HepG2 (cell line): ENCODE measurements around the gene PCSK2. TPM values are rescaled to one million over a fixed set of nuclear protein-coding genes. Genes with fewer than 3 reads are reported as not detected.

Experiments
- ATAC-seq: fragments of 200-7000 bp; cut with Tn5 transposase; 3 replicates; pipeline ENCODE4 v1.9.1; 2020; ENCODE audit warnings: mild to moderate bottlenecking, moderate library complexity
- BruUV-seq: library from RNA; stranded (reverse); fragments of 400-500 nt; replicated peaks from 2 replicates; lab custom pipeline; 2021; lab: Mats Ljungman, UMichigan
- CTCF ChIA-PET: fragments of 300-600 bp; formaldehyde crosslinking; extraction: SDS; loops from one replicate; lab custom pipeline; 2021; ENCODE audit warnings: low total read pairs, inconsistent platforms, low intra/inter-chr PET ratio; lab: Yijun Ruan, JAX
- POLR2A ChIA-PET: fragments of 350-600 bp; sonication (Branson Sonifier 250); formaldehyde crosslinking; loops from one replicate; lab custom pipeline; 2020; ENCODE audit warnings: antibody characterized with exemption, inconsistent platforms; lab: Yijun Ruan, JAX
- DNase-seq: peaks from one replicate; pipeline ENCODE4 v3.0.0-alpha.2; 2015; ENCODE audit warnings: low spot score
- FAIRE-seq: peaks from 3 replicates; lab custom pipeline; 2011; peaks lifted over from hg19 to GRCh38; lab: Jason Lieb, UNC
- H2AFZ ChIP-seq: one replicate; pipeline ENCODE4 v1.6.1; 2011; ENCODE audit warnings: low read length, inconsistent platforms
- H3K27ac ChIP-seq: fragments of 300-600 bp; 3 replicates; pipeline ENCODE4 v1.8.0; 2011; ENCODE audit warnings: mixed run types, mild to moderate bottlenecking, mixed read lengths, low read length, inconsistent platforms; ENCODE audit not compliant: insufficient read depth; ENCODE audit errors: extremely low read length
- H3K27me3 ChIP-seq, 2 experiments: fragments of 200-600 bp in 1 of 2; 2 replicates in 1 of 2; 3 replicates in 1 of 2; pipeline versions ENCODE4 v1.6.0 to v1.8.0; 2011; ENCODE audit warnings: low read length in 2 of 2, mild to moderate bottlenecking in 2 of 2, moderate library complexity in 2 of 2, inconsistent platforms in 1 of 2; ENCODE audit not compliant: insufficient read depth in 2 of 2, control insufficient read depth in 1 of 2
- H3K36me3 ChIP-seq, 2 experiments: fragments of 200-600 bp in 1 of 2; replicated peaks in 1 of 2; 2 replicates in 1 of 2; 3 replicates in 1 of 2; pipeline versions ENCODE4 v1.5.1 to v1.8.0; 2011; ENCODE audit warnings: low read length in 2 of 2, inconsistent platforms in 1 of 2; ENCODE audit not compliant: insufficient read depth in 2 of 2, control insufficient read depth in 1 of 2
- H3K4me1 ChIP-seq: 2 replicates; pipeline ENCODE4 v1.5.1; 2012; ENCODE audit warnings: low read length, inconsistent platforms; ENCODE audit not compliant: insufficient read depth
- H3K4me2 ChIP-seq: 2 replicates; pipeline ENCODE4 v1.6.0; 2011; ENCODE audit warnings: low read depth, low read length, inconsistent platforms
- H3K4me3 ChIP-seq, 3 experiments: fragments of 200-600 bp in 1 of 3; sonication (generic), shearing (Covaris generic) in 1 of 3; replicated peaks in 1 of 3; 2 replicates each; pipeline ENCODE4 v1.5.1; 2011 to 2016; ENCODE audit warnings: low read length in 3 of 3, inconsistent platforms in 2 of 3, low read depth in 2 of 3, mild to moderate bottlenecking in 2 of 3, control low read depth in 1 of 3, mixed read lengths in 1 of 3; ENCODE audit not compliant: insufficient read depth in 1 of 3
- H3K79me2 ChIP-seq: one replicate; pipeline ENCODE4 v1.6.1; 2011; ENCODE audit warnings: low read length, inconsistent platforms; ENCODE audit not compliant: insufficient read depth
- H3K9ac ChIP-seq: 2 replicates; pipeline ENCODE4 v1.6.0; 2011; ENCODE audit warnings: mild to moderate bottlenecking, low read depth, low read length, inconsistent platforms; ENCODE audit not compliant: insufficient read depth
- H3K9me3 ChIP-seq: 2 replicates; pipeline ENCODE4 v1.5.1; 2012; ENCODE audit warnings: mild to moderate bottlenecking, low read length
- H4K20me1 ChIP-seq: 2 replicates; pipeline ENCODE4 v1.6.0; 2011; ENCODE audit warnings: inconsistent platforms, mild to moderate bottlenecking, low read length, moderate library complexity; ENCODE audit not compliant: insufficient read depth
- CBX5 ChIP-seq: sonication (generic); formaldehyde crosslinking; IDR thresholded peaks from 2 replicates; pipeline ENCODE4 v1.4.0; 2020; ENCODE audit warnings: missing genetic modification reagents, borderline replicate concordance
- CCDC6 ChIP-seq: sonication (generic); formaldehyde crosslinking; IDR thresholded peaks from 2 replicates; pipeline ENCODE4 v1.8.1; 2022; ENCODE audit warnings: mild to moderate bottlenecking, missing genetic modification reagents, moderate library complexity
- HNRNPLL ChIP-seq: fragments of 200-400 bp; formaldehyde crosslinking; IDR thresholded peaks from 2 replicates; pipeline ENCODE4 v1.6.1; 2017; ENCODE audit warnings: mild to moderate bottlenecking, low read depth, low read length; ENCODE audit not compliant: poor library complexity, severe bottlenecking
- NFIC ChIP-seq: IDR thresholded peaks from 2 replicates; pipeline ENCODE4 v1.6.1; 2012; ENCODE audit warnings: mild to moderate bottlenecking, low read length, inconsistent platforms
- PTBP1 ChIP-seq: fragments of 200-400 bp; formaldehyde crosslinking; IDR thresholded peaks from 2 replicates; pipeline ENCODE4 v1.6.1; 2018; ENCODE audit warnings: low read length, low read depth; ENCODE audit not compliant: poor library complexity, severe bottlenecking
- SMYD3 ChIP-seq: sonication (generic); formaldehyde crosslinking; IDR thresholded peaks from 2 replicates; pipeline ENCODE4 v1.8.1; 2023; ENCODE audit warnings: mild to moderate bottlenecking, missing genetic modification reagents
- SP2 ChIP-seq: sonication (generic); formaldehyde crosslinking; IDR thresholded peaks from 2 replicates; pipeline ENCODE4 v1.5.1; 2020; ENCODE audit warnings: mild to moderate bottlenecking, missing genetic modification reagents
- ZFP90 ChIP-seq: sonication (generic); formaldehyde crosslinking; IDR thresholded peaks from 2 replicates; pipeline ENCODE4 v1.8.0; 2022; ENCODE audit warnings: missing genetic modification reagents, mild to moderate bottlenecking, inconsistent platforms, borderline replicate concordance
- ZNF44 ChIP-seq: sonication (generic); formaldehyde crosslinking; IDR thresholded peaks from 2 replicates; pipeline ENCODE4 v1.5.1; 2020; ENCODE audit warnings: mild to moderate bottlenecking, missing genetic modification reagents
- ZNF580 ChIP-seq: IDR thresholded peaks from 2 replicates; pipeline ENCODE4 v1.6.1; 2016; ENCODE audit warnings: low read depth, borderline replicate concordance
- ZNF841 ChIP-seq: sonication (generic); formaldehyde crosslinking; IDR thresholded peaks from 2 replicates; pipeline ENCODE4 v1.8.1; 2023; ENCODE audit warnings: missing genetic modification reagents, borderline replicate concordance
- WGBS: methylation state at CpG from one replicate; pipeline ENCODE4 v1.1.6; 2017; ENCODE audit warnings: low lambda C conversion rate; 5-methylcytosine and 5-hydroxymethylcytosine counted together
- in situ Hi-C: cut with HindIII; loops from 2 replicates; pipeline ENCODE4 v1.10.0; 2017; ENCODE audit warnings: low pct_unique_long_range_greater_than_20kb; ENCODE audit not compliant: extremely low pct_ligation_motif_present
- intact Hi-C: fragments of 100-400 bp; cut with micrococcal nuclease; formaldehyde crosslinking; loops from one replicate; pipeline ENCODE4 v1.10.0; 2022; ENCODE audit not compliant: unreplicated experiment
- polyA plus RNA-seq, 8 experiments: library from polyadenylated mRNA; depleted of rRNA in 3 of 8; stranded (reverse) in 7 of 8; unstranded in 1 of 8; fragments of >200 nt; fragmentation: Illumina TruSeq in 4 of 8; extraction: Trizol in 4 of 8; gene quantifications; 2 replicates each; pipeline versions ENCODE4 v1.2.1 to v1.2.3, GENCODE V29; 2011 to 2016; ENCODE audit warnings: low read depth in 4 of 8, missing spikeins in 1 of 8, mixed read lengths in 1 of 8; ENCODE audit not compliant: insufficient read depth in 1 of 8
- total RNA-seq, 5 experiments: library from RNA; depleted of rRNA; stranded (reverse); fragments of >200 nt; fragmentation: Illumina TruSeq; extraction: Trizol; gene quantifications; 2 replicates each; pipeline ENCODE4 v1.2.3, GENCODE V29; 2016; ENCODE audit warnings: low read depth in 1 of 5
- TF ChIP-seq, protein P1 (sequence below): sonication (generic); formaldehyde crosslinking; IDR thresholded peaks from 2 replicates; pipeline ENCODE4 v1.4.0; 2020; ENCODE audit warnings: mild to moderate bottlenecking, missing genetic modification reagents

PCSK2 gene
- total and polyA plus RNA-seq, 2 of the 13 experiments (the other 11 are each of a cell fraction or from before 2014, with no cell fraction given): not detected

DNA sequence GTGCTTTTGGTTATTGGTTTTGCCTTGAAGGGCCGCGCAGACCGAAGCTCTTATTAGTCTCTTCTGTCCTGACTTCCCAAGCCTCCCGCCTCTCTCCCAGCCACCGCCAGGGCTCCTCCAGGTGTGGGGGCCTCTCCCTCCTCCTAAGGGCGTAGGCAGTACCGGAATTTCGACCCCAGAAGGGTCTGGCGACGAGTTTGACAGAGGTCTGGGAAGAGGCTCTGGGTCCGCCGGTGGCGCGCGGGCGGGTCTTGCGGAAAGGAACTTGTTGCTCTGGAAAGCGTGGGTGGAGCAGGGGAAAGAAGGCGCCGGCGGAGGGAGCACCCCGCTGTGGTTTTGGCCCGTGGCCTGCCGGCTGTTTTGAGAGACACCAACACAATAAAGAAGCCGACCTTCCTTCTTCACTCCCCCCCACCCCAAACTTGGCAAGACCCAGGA lies 1.8 kb downstream of the PCSK2 start:
- no peak for ATAC-seq
- Histone ChIP-seq H3K9ac (no peak overlapping the region), H3K79me2 (no peaks in the 10 kb centered on the region), H3K36me3 (no peaks in the 10 kb centered on the region), H3K4me1 (no peaks in the 10 kb centered on the region), H3K4me2 (no peak overlapping the region), H4K20me1 (no peaks in the 10 kb centered on the region), H2AFZ (no peak overlapping the region), H3K27ac (no peak overlapping the region), H3K27me3 (peaks cover 5 to 47% of the 10 kb centered on the region in 2 experiments; a peak in 4 of 5 replicates), H3K9me3 (no peaks in the 10 kb centered on the region), H3K4me3 (no peak overlapping the region)
- DNase-seq: no peak
- 13% methylated on average over 25 of the region's 25 CpGs for WGBS
- ChIA-PET CTCF (no interaction called here), POLR2A (no interaction called here)
- no TSS peak for BruUV-seq
- in situ Hi-C loops: no loop called here
- TF ChIP-seq, protein P1, sequence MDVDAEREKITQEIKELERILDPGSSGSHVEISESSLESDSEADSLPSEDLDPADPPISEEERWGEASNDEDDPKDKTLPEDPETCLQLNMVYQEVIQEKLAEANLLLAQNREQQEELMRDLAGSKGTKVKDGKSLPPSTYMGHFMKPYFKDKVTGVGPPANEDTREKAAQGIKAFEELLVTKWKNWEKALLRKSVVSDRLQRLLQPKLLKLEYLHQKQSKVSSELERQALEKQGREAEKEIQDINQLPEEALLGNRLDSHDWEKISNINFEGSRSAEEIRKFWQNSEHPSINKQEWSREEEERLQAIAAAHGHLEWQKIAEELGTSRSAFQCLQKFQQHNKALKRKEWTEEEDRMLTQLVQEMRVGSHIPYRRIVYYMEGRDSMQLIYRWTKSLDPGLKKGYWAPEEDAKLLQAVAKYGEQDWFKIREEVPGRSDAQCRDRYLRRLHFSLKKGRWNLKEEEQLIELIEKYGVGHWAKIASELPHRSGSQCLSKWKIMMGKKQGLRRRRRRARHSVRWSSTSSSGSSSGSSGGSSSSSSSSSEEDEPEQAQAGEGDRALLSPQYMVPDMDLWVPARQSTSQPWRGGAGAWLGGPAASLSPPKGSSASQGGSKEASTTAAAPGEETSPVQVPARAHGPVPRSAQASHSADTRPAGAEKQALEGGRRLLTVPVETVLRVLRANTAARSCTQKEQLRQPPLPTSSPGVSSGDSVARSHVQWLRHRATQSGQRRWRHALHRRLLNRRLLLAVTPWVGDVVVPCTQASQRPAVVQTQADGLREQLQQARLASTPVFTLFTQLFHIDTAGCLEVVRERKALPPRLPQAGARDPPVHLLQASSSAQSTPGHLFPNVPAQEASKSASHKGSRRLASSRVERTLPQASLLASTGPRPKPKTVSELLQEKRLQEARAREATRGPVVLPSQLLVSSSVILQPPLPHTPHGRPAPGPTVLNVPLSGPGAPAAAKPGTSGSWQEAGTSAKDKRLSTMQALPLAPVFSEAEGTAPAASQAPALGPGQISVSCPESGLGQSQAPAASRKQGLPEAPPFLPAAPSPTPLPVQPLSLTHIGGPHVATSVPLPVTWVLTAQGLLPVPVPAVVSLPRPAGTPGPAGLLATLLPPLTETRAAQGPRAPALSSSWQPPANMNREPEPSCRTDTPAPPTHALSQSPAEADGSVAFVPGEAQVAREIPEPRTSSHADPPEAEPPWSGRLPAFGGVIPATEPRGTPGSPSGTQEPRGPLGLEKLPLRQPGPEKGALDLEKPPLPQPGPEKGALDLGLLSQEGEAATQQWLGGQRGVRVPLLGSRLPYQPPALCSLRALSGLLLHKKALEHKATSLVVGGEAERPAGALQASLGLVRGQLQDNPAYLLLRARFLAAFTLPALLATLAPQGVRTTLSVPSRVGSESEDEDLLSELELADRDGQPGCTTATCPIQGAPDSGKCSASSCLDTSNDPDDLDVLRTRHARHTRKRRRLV (CRISPR knock-in tag): no peak
- peak; percentile 48 for TF ChIP-seq HNRNPLL
- intact Hi-C loops: no loop called here
- no peak for FAIRE-seq

DNA sequence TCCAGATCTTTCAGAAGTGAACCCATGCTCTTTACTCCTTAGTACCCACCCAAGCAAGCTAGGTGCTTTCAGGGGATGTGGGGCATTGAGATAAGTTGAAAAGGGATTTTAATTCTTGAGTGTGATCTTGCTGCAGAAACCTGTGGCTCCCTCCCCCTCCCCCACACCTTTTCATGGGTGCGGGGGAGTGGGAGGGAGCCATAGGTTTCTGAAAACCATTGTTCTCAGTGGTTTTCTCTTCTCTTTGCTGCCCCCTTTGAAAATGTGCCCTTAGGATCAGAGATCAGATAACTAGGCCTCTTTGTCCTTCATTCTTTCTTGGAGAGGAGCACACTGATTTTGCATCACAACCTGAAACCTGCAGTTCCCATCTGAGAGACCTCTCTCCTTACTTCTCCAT lies 2.4 kb downstream of the PCSK2 start:
- Histone ChIP-seq H3K36me3 (no peaks in the 10 kb centered on the region), H3K4me1 (no peaks in the 10 kb centered on the region), H3K4me2 (no peak overlapping the region), H4K20me1 (no peaks in the 10 kb centered on the region), H3K27ac (no peak overlapping the region), H3K79me2 (no peaks in the 10 kb centered on the region), H2AFZ (no peak overlapping the region), H3K4me3 (no peak overlapping the region), H3K27me3 (peaks cover 5 to 47% of the 10 kb centered on the region in 2 experiments; a peak in 4 of 5 replicates), H3K9me3 (no peaks in the 10 kb centered on the region), H3K9ac (no peak overlapping the region)
- intact Hi-C loops (no loop called here), in situ Hi-C loops (no loop called here)
- no TSS peak for BruUV-seq
- WGBS: 8% methylated on average over 1 of the region's 1 CpG
- ChIA-PET CTCF (no interaction called here), POLR2A (no interaction called here)
- no peak for FAIRE-seq
- TF ChIP-seq ZNF841 (no peak), ZNF44 (CRISPR knock-in tag) (no peak), ZFP90 (CRISPR knock-in tag) (no peak), ZNF580 (CRISPR knock-in tag) (no peak), CCDC6 (CRISPR knock-in tag) (no peak), SMYD3 (CRISPR knock-in tag) (no peak), CBX5 (CRISPR knock-in tag) (no peak), PTBP1 (no peak), NFIC (no peak), SP2 (CRISPR knock-in tag) (no peak)
- no peak for DNase-seq
- no peak for ATAC-seq
